Fibroblast of upper back skin (primary cell): ENCODE data around the gene LMBR1L.
"Not testable (repeated sequence)": the region's sequence is repeated elsewhere in the genome, so short reads cannot be mapped to it uniquely, and the experiment has no call there.

Experiments used
- DNase-seq: peaks from one replicate; pipeline ENCODE4 v3.0.0-alpha.2; 2013

The LMBR1L gene, protein sequence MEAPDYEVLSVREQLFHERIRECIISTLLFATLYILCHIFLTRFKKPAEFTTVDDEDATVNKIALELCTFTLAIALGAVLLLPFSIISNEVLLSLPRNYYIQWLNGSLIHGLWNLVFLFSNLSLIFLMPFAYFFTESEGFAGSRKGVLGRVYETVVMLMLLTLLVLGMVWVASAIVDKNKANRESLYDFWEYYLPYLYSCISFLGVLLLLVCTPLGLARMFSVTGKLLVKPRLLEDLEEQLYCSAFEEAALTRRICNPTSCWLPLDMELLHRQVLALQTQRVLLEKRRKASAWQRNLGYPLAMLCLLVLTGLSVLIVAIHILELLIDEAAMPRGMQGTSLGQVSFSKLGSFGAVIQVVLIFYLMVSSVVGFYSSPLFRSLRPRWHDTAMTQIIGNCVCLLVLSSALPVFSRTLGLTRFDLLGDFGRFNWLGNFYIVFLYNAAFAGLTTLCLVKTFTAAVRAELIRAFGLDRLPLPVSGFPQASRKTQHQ

DNA sequence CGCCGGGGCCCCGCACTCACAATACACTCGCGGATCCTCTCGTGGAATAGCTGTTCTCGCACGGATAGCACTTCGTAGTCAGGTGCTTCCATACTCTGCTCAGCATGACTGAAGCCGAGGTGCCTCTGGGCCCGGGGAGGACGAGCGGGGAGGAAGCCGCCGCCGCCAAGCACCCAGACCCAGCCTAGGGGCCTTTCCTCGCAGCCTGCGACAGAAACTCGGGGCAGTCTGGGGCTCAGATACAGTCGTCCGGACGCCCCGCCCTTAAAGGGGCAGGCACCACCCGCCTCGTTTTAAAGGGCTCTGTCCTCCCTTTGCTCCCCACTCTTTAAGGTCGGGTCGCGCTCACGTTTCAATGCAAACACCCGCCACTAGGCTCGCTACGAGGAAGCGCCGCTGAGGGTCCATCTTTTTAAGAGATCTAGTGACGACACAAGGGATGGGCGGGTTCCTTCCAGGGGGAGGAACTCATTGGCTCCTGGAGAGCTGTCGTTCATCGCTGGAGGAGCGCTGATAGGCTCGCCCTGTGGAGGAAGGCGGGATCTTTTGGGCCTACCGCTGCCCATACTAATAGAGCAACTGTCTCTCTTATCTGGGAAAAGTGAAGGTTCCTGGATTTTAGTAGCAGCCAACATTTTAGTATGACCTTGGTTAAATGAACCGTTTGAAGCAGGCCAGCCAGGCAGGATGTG lies at the start of gene LMBR1L:
LMBR1L (minus strand) TSS at position 384 of the 692 bp plus-strand sequence; CDS start at position 92, 292 bp downstream.
- peak; percentile 99 for DNase-seq

DNA sequence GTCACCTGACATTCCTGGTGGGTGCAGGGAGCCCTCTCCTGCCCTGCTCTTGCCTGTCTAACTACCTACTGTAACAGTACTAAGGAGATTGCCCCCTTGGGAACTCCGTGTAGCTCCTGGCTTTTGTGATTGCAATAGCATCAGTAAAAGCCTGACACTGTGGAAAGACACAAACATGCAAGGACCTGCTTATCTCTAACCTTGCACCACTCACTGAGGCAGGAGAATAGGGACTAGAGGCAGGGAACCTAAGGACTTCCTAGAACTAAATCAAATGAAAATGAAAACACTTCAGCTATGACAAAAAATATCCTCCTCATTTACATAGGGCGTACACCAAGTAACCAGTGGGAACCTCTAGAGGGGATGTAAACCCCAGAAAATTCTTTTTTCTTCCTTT lies 49.8 kb upstream of the LMBR1L start:
- DNase-seq = no peak

DNA sequence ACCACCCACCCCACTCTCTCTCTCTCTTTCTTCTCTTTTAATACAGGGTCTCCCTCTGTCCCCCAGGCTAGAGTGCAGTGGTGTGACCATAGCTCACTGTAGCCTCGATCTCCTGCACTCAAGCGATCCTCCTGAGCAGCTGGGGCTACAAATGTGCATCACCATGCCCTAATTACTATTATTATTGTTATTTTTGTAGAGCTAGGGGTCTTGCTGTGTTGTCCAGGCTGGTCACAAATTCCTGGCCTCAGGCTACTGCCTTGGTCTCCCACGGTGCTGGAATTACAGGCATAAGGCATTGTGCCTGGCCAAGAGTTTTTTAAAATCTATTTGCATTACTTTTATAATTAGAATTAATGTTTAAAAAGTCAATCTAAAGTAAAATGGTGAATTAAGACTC lies 43.6 kb upstream of the LMBR1L start:
- DNase-seq = no peak

DNA sequence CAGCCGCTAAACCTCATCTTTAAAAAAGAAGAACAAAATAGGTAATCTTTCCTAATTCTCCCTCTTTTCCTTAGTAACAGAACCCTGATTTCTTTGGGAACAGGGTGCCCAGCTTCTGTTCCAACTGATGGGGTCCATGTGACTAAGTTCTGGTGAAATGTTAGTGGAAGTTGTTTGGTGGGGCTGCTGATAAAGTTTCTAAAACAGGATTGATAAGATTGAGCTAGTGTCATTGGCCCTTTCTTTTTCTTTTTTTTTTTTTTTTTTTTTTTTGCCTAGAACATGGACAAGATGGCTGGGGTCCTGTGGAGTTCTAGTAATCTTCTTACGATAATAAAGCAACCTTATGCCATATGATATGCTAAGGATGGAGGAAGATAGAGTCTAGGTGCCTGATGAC lies 36.7 kb upstream of the LMBR1L start:
- DNase-seq = no peak

DNA sequence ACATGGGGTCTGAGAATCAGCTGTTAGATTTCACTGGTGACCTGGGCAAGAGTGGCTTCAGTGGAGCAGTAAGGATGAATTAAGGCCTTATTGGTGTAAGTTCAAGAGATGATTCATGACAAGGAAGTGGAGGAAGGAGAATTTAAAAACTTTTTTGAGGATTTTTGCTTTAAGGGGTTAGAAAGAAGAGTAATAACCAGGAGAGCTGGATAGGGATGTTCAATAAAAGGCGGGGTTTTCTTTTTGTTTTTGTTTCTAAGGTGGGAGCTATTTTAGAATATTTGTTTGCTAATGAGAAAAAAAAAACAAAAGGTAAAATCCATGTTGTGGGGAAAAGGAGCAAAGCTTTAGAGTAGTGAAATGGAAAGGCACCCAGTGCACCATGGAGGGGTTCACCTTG lies 35.8 kb upstream of the LMBR1L start:
- no peak for DNase-seq

DNA sequence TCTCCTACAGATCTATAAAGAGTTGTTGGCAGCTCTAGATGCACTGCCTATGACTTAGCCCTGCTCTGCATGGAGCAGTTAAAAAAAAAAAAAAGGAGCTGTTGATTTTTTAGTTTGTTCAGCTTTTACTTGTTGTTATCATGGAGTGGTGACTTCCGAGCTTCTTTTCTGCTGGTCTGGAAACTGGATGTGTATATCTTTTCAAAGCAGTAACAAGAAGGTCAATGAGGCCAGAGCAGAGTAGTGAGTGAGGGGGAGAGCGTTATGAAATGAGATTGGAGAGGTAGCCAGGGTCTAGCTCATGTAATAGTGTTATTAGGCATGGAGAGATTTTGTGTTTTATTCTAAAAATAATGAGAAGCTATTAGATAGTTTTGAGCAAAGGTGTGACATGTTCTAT lies 33.7 kb upstream of the LMBR1L start:
- DNase-seq = no peak

DNA sequence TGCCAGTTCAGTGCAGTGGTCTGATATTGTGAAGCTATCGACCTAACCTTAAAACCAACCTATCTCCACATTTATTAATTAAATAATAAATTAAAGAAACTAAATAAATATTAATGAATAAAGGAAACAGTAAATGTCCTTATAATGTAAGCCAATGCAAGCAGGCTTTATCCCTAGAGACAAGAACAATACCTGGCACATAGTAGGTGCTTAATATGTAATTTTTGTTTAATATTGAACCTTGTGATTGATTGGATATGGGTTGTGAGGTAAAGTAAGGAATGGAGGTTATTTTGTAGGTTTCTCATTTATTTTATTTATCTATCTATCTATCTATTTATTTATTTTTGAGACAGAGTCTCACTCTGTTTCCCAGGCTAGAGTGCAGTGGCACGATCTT lies 28.4 kb upstream of the LMBR1L start:
- no peak for DNase-seq

DNA sequence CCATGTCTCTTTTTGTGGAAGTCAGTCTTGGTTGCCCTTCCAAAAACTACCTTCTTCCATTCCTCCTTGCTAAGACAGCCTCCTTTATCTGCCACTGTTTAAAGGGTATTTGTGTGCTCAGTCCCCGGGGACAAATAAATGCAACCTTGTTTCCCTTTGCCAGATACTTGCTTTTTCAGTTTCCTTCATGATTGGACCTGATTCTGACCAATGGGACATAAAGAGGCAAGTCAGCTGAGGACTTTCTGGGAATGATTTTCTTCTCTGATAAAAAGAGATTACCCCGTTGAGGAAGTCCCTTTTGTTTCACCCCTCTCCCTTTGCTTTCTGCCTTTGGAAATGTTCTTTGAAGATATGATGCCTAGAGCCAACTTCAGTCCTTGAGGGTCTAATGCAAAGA lies 27.9 kb upstream of the LMBR1L start:
- DNase-seq = no peak

DNA sequence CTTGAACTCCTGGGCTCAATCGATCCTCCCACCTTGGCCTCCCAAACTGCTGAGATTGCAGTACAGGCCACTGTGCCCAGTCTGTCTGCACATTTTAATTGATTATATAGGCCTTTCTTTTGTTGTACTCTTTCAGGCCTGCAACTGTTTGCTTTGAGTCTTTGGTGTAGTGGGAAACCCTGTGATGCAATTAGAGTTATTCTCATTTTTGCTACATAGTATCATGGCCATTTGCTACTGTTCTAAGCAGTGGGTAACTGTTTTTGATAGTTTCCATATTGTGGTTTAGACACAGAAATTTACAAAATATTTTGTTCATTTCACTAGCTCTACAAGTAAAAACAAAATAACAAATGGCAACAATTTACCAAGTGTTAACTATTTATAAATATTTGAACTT lies 26.8 kb upstream of the LMBR1L start:
- DNase-seq = no peak

DNA sequence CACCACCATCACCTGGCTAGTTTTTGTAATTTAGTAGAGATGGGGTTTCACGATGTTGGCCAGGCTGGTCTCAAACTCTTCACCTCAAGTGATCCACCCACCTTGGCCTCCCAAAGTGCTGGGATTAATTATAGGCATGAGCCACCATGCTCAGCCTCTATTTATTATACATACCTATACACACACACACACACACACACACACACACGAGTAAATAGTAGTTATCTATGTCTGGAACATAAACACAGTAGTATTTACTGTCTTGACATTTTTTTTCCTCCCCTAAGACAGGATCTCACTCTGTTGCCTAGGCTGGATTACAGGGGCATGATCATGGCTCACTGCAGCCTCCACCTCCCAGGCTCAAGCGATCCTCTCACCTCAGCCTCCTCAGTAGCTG lies 26.4 kb upstream of the LMBR1L start:
- DNase-seq = not testable (repeated sequence)

DNA sequence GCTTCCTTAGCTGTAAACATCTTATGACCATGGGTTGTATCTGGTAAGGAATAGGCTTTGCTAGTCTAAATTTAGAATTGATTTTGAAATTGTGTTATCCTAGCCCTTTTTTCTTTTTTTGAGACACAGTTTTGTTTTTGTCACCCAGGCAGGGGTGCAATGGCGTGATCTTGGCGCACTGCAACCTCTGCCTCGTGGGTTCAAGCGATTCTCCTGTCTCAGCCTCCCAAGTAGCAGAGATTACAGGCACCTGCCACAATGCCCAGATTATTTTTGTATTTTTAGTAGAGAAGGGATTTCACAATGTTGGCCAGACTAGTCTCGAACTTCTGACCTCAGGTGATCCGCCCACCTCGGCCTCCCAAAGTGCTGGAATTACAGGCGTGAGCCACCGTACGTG lies 22.9 kb upstream of the LMBR1L start:
- no peak for DNase-seq

DNA sequence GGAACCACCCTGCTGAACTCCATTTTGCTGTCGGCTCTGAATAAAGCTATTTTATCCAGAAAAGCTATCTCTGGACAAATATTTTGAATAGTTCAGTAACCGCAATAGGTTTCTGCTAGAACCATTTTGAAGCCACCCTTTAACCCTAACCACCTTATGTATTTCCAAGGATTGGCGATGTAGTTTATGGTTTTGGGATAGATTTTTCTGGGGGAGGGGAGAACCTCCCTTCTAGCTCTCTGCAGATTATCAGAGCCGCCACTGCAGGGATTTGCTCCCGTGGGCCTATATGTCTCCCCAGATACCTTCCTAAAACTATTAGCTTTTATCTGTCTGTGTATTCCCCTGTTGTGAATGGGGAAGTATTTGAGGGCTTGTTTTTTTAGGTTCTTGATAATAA lies 22.4 kb upstream of the LMBR1L start:
- DNase-seq = no peak

DNA sequence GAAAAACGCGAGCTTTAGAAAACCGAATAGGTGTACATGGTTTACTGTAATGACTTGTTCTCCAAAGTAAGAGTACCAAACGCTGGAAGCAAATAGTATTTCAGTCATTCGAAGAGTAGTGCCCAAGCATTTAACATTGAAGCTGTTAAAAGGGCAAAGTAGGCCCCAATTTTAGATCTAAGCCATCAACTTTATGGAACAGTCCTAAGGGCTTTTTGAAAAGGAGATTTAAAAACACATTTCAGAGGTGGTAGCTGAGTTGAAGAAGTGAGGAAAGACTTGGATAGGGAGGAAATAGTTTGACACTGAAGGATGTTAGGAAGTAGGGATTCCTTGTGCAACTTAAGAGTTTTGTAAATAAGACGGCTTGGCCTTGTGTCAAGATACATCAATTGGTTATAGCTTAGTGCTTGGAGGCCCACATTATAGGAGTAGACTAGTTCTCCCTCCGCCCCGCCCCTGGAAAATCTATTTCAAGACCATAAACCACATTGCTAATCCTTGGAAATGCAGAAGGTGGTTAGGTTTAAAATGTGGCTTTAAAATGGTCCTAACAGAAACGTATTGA lies 21.3 kb upstream of the LMBR1L start:
- DNase-seq = peak; percentile 62

DNA sequence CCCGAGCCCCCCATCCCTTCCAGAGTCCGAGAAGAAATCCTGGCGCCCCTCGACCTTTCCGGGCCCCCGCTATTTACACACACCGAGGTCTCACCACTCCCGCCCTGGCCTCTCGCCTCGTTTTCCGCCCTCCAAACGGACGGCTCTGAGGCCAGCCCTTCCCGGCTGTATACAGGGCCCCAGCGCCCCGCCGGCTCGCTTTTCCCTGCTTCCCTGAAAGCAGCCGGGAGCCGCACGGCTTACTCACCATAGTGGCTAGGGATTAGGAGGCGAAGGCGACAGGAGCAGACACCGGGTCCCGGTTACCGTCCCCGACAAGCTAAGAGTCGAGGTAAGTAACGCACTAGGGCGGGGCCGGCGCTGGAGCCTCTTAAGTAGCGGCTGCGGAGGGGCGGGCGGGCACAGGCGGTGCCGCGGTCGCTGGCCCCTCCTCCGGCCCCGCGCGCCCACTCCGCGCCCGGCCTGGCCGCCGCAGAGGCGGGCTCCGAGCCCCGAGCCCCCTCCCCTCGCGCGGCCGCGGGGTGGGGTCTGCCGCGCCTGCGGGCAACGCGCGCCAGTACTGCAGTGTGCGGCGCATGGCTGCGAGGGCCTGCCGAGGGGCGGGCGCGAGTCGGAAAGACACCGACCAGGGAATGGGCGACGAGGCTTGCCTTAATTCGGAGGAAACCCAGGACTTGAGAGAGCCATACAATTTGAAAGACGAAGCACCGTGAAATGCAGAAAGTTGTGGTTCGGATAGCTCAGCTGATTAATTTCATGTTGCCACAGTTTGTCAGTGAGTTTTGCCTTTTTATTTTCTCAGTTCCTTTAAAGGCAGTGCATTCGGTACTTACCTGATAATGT lies 20.6 kb upstream of the LMBR1L start, which contains the start of gene TUBA1B:
TUBA1B (minus strand) TSS at position 345 of the 843 bp plus-strand sequence; CDS start at position 250, 95 bp downstream.
- DNase-seq = peak; percentile 91

DNA sequence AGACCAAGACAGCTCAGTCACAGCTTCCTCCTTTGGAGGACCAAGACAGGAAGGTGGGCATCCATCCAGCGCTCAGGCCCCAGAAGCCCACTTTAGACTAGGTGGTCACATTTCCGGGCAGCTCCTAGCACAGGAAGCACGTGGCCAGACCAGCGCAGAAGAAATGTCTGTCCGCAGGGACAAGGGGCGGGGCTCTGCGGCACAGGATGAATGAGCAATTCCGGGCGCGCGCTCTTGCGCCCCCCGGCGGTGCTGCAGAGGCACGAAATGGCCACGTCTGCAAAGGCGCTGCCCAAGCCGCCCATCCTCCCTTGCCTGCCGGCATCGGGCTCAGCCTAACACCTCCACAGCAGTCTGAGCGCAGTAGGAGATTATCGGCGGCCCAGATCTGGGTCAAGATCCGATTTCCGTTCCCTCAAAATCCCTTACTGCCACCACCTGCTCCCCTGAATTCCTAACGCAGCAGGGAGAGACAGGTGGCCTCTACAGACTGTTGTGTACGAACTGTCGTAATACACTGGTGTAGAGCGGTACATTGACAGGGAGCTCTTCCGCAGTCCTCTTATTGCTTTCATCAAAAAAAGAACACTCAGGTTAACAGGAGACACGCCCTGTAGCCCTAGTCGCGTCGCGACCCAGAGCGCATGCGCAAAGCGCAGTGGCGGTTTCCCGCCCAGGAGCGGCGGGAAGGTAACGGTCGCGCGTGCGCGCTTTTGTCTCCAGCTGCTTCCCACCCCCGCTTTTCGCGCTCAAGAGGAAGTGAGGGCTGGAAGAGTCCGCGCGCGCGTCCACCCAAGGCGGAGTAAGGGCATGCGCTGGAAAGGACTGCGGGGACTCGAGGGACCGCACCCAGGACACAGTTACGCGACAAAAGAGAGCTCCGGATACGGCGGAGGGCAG lies 19.8 kb upstream of the LMBR1L start:
- DNase-seq = peak; percentile 94

DNA sequence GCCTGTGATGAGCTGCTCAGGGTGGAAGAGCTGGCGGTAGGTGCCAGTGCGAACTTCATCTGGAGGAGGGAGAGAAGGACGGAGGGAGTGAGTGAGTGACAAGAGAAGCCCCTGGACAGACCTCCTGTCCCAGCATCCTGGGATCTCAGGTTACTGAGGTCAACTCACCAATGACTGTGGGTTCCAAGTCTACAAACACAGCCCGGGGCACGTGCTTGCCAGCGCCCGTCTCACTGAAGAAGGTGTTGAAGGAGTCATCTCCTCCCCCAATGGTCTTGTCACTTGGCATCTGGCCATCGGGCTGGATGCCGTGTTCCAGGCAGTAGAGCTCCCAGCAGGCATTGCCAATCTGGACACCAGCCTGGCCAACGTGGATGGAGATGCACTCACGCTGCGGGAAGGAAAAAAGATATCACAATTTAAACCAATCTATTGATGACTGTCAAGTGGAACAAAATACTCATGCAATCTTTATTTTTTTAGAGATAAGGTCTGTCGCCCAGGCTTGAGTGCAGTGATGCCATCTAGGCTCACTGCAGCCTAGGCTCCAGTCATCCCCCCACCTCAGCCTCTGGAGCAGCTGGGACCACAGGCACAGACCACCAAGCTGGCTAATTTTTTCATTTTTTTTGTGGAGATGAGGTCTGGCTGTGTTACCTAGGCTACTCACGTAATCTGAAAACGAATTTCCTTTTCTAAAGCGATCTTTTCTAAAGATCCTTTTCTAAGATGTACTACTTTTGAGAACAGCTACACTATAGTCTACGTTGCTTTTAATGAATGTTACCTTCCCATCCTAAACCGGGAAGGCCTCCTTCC lies 18.9 kb upstream of the LMBR1L start:
- DNase-seq = no peak

DNA sequence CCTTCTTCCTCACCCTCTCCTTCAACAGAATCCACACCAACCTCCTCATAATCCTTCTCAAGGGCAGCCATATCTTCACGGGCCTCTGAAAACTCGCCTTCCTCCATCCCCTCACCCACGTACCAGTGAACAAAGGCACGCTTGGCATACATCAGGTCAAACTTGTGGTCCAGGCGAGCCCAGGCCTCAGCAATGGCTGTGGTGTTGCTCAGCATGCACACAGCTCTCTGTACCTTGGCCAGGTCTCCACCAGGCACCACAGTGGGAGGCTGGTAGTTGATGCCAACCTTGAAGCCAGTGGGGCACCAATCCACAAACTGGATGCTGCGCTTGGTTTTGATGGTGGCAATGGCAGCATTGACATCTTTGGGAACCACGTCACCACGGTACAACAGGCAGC lies 17.3 kb upstream of the LMBR1L start:
- DNase-seq = not testable (repeated sequence)

DNA sequence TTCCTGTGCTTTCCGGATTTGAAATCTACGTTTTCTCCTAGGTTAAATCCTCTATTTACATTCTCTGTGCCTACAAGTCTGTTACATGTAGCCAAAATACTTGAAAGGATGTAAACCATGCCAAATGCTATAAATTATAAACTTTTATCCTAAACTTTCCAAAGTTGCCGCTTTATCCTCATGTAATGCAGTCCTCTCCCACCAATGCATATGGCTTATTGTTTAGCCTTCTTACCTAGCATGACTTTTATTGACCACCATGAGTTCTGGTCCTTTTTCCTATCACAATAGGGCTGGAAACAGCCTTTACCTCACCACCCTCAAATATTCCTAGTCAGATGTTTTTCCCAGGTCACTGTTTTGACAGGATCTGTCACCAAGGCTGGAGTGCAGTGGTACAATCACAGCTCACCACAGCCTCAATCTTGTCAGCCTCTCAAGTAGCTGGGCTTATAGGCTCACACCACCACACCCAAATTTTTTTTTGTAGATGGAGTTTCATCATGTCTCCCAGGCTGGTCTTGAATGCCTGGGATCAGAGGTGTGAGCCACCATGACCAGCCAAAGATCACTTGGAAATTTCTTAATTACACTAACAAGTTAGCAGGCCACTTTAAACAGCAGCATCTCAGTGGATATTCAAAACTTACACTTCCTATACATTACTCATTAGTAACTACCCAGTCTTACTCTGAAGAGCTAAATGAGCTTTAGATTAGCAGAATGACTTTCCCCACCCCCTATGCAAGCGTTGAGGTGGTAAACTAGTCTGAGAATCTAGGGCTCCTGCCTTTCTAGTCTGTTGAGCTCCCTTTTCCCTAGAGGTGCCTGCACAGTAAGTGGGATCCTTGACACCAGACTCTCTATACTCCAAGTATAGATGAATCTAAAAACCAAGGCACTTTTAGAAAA lies 16.5 kb upstream of the LMBR1L start:
- peak; percentile 15 for DNase-seq

DNA sequence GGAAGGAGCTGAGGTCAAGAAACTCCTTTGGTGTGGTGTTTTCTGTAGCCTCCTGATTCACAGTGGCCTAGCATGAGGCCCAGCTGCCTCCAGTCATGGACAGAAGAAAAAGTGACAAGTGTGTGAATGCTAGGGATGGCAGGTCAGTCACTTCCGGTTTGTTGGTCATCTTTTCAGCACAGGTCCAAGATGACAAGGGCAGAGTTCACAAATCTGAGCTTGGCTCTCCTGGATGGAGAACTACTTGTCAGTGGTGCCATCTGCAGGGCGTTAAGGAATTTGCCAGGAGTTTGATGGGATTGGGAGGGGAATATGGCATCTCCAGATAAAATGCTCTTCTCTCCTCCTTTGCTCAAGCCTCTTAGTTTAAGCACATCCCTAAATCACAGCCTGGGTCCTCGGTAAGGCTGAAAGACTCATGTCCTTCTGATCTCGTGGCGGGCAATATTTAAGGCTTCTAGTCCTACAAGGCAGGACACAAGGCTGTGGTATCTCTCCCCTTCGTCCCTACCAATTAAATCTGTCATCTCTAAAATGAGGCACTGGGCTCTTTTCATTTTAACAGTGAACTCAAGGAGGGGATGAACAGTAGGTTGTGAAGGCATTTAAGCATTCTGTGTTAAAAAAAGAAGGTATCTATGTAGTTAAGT lies 10.5 kb upstream of the LMBR1L start:
- DNase-seq = peak; percentile 67
